GM06990 (cell line): ENCODE results near the gene TOPORS.
"Not testable (repeated sequence)": the region's sequence is repeated elsewhere in the genome, so short reads cannot be mapped to it uniquely, and the experiment has no call there.

Source experiments
- DNase-seq: peaks from one replicate; pipeline ENCODE4 v3.0.0-alpha.2; 2011; ENCODE audit not compliant: insufficient read length; ENCODE audit errors: extremely low read depth
- H3K27me3 ChIP-seq: replicated peaks from 2 replicates; pipeline ENCODE4 v1.6.0; 2011; ENCODE audit warnings: low read length; ENCODE audit not compliant: control insufficient read depth, insufficient read depth
- H3K36me3 ChIP-seq: 2 replicates; pipeline ENCODE4 v1.5.1; 2011; ENCODE audit warnings: low read length; ENCODE audit not compliant: control insufficient read depth, insufficient read depth
- H3K4me3 ChIP-seq: replicated peaks from 2 replicates; pipeline ENCODE4 v1.5.1; 2011; ENCODE audit warnings: low read depth, mild to moderate bottlenecking, control low read depth, low read length
- CTCF ChIP-seq: IDR thresholded peaks from 2 replicates; pipeline ENCODE4 v1.5.1; 2011; ENCODE audit warnings: low read length, control low read depth, mild to moderate bottlenecking, inconsistent platforms; ENCODE audit not compliant: insufficient read depth, poor library complexity, severe bottlenecking

Gene TOPORS

GRCh38 chr9:32552172-32552872 lies at the start of gene TOPORS, which contains the start of gene SMIM27:
TSS of gene TOPORS (minus strand) at chr9:32552586. CDS start at chr9:32552436, 150 bp downstream.
TSS of gene SMIM27 (plus strand) at chr9:32552327. CDS start at chr9:32552435, 108 bp downstream.
- DNase-seq: peak; percentile 91
- H3K27me3 ChIP-seq: no peaks in the 10 kb centered on the region
- peak within 1 kb of the TSS; percentile 85 for H3K4me3 ChIP-seq
- no peaks in the 10 kb centered on the region for H3K36me3 ChIP-seq
- no peak for TF ChIP-seq CTCF

GRCh38 chr9:32599021-32599420 lies 46.6 kb upstream of the TOPORS start:
- H3K4me3 ChIP-seq, DNase-seq, H3K27me3 ChIP-seq, H3K36me3 ChIP-seq: not testable (repeated sequence)

DNA sequence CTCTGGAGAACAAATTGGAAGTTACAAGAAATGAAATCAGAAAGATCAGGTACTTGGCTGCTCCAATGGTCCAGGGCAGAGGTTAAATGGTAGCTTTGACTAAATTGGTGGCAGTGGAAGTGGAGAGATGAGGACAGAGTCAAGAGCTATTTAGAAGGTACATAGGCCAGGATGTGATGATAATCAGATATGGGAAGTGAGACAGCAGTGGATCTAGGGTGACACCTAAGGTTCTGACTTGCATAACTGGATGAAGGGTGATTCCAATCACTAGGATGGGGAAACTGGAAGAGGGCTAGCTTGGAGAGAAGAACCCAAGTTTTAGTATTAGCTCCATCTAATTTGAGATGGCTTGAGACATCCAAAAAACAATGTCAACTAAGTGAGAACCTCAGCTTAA lies 44.5 kb upstream of the TOPORS start:
- DNase-seq: no peak
- H3K27me3 ChIP-seq: no peaks in the 10 kb centered on the region
- H3K36me3 ChIP-seq: no peaks in the 10 kb centered on the region
- H3K4me3 ChIP-seq: no peak overlapping the region
- no peak for TF ChIP-seq CTCF

DNA sequence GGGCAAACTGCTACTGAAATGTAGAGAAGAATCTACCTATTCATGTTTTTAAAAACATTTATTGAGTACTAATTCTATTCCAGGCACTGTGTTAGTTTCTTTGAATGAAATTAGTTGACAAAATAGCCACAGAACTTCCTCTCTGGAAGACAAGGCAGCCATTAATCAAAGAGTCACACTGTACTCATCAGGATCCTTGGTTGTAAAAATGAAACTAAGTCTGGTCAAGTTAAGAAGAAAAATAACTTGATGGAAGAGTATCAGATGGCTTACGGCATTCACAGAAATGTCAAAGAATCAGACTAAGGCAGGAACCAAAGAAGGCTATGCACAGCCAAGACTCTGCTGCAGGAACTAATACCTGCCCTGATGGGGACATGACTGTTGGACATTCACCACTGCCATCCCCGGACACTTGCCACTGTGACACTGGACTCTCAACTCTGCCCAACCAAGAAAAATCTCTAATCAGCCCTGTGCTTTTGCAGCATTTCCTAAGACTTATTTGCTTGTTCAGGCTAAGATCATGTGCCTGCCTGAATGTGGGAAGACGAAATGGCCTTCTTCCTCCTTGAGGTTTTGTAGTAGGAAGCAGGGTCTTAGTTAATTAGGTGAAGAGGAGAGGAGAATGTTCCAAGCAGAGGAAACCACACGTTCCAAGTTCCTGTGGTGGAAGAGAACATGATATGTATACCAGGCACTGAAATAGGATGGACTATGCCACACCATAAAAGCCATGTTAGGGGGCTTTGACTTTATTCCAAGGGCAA lies 43.9 kb upstream of the TOPORS start:
- Histone ChIP-seq H3K27me3 (no peaks in the 10 kb centered on the region), H3K36me3 (no peaks in the 10 kb centered on the region), H3K4me3 (no peak overlapping the region)
- no peak for DNase-seq
- TF ChIP-seq CTCF: no peak

- TF ChIP-seq CTCF: no peak
- Histone ChIP-seq H3K27me3 (no peaks in the 10 kb centered on the region), H3K4me3 (no peak overlapping the region), H3K36me3 (no peaks in the 10 kb centered on the region)
- DNase-seq: no peak
Measured at GRCh38 chr9:32590898-32591297, 38.5 kb upstream of the TOPORS start.

GRCh38 chr9:32590476-32590875 lies 38.1 kb upstream of the TOPORS start:
- TF ChIP-seq CTCF: no peak
- no peaks in the 10 kb centered on the region for H3K27me3 ChIP-seq
- H3K36me3 ChIP-seq: no peaks in the 10 kb centered on the region
- DNase-seq: no peak
- no peak overlapping the region for H3K4me3 ChIP-seq
